Immature natural killer cell (primary cell): ENCODE results near the gene GLYATL3. TPM values are rescaled to one million over a fixed set of nuclear protein-coding genes. Genes with fewer than 3 reads are reported as not detected.

ENCODE experiments used
- DNase-seq, 3 donors: peaks; one replicate each; pipeline ENCODE4 v3.0.0; 2022; ENCODE audit warnings: mixed read lengths in 1 of 3
- H3K27ac Mint-ChIP-seq, 6 donors: one replicate each; pipeline ENCODE4 v1.8.0; 2020; ENCODE audit warnings: mixed read lengths in 6 of 6, mild to moderate bottlenecking in 5 of 6, inconsistent platforms in 4 of 6, moderate library complexity in 3 of 6
- H3K27me3 Mint-ChIP-seq, 3 donors: one replicate each; pipeline ENCODE4 v1.8.0; 2020 to 2021; ENCODE audit warnings: low read depth in 3 of 3, mild to moderate bottlenecking in 3 of 3, mixed read lengths in 3 of 3, moderate library complexity in 3 of 3, inconsistent platforms in 1 of 3
- H3K36me3 Mint-ChIP-seq, 3 donors: one replicate each; pipeline ENCODE4 v1.8.0; 2020; ENCODE audit warnings: mixed read lengths in 3 of 3, inconsistent platforms in 2 of 3, mild to moderate bottlenecking in 2 of 3
- H3K4me1 Mint-ChIP-seq, 2 donors: one replicate each; pipeline ENCODE4 v1.8.0; 2020; ENCODE audit warnings: inconsistent platforms in 2 of 2, mild to moderate bottlenecking in 2 of 2, mixed read lengths in 2 of 2, moderate library complexity in 1 of 2
- H3K4me3 Mint-ChIP-seq, 5 donors: one replicate each; pipeline ENCODE4 v1.8.0; 2020; ENCODE audit warnings: mild to moderate bottlenecking in 5 of 5, mixed read lengths in 5 of 5, inconsistent platforms in 3 of 5, moderate library complexity in 3 of 5
- H3K9me3 Mint-ChIP-seq, 6 donors: one replicate each; pipeline ENCODE4 v1.8.0; 2020; ENCODE audit warnings: mild to moderate bottlenecking in 6 of 6, mixed read lengths in 6 of 6, inconsistent platforms in 4 of 6, moderate library complexity in 3 of 6
- polyA plus RNA-seq, 3 donors: library from polyadenylated mRNA; unstranded; fragments of 300-500 nt; fragmentation: Illumina TruSeq; gene quantifications; one replicate each; pipeline ENCODE4 v1.2.3, GENCODE V29; 2021

The GLYATL3 gene
- polyA plus RNA-seq, 3 donors from 2014 or later: not detected

- Mint-ChIP-seq H3K9me3 (no peaks in the 10 kb centered on the region), H3K36me3 (no peaks in the 10 kb centered on the region), H3K4me3 (no peak overlapping the region), H3K4me1 (no peaks in the 10 kb centered on the region), H3K27me3 (peaks cover 0 to 2% (median 0%) of the 10 kb centered on the region in 3 donors), H3K27ac (no peak overlapping the region)
- DNase-seq: no peak
Measured at GRCh38 chr6:49522710-49523593, 23.2 kb downstream of the GLYATL3 start.

DNA sequence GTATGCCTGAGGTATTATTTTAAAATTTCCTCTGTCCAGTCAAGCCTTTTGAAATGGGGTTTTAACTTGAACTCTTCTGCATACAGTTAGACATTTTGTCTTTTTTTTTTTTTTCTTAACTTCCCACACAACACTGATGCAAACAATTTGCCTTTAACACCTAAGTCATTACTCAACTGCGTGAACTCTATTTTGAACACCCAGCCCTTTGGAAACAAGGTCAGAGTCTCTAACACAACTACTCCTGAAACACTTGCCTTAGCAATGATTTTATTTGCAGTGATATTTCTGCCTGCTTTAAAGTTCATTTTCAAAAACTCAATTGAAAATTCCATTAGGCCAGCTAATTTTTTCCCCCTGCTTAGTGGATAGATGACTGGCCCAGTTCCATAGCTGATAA, 24.2 kb downstream of the GLYATL3 start:
- Mint-ChIP-seq H3K9me3 (peaks cover 0 to under 1% (median 0%) of the 10 kb centered on the region in 6 donors), H3K36me3 (no peaks in the 10 kb centered on the region), H3K4me3 (no peak overlapping the region), H3K27ac (no peak overlapping the region), H3K4me1 (no peaks in the 10 kb centered on the region), H3K27me3 (peaks cover 0 to 2% (median 0%) of the 10 kb centered on the region in 3 donors)
- no peak for DNase-seq

- no peak for DNase-seq
- Mint-ChIP-seq H3K4me3 (no peak overlapping the region), H3K27ac (no peak overlapping the region), H3K36me3 (no peaks in the 10 kb centered on the region), H3K4me1 (no peaks in the 10 kb centered on the region), H3K27me3 (peaks cover 0 to 2% (median 2%) of the 10 kb centered on the region in 3 donors), H3K9me3 (peaks cover 0 to 2% (median 0%) of the 10 kb centered on the region in 6 donors)
Measured at GRCh38 chr6:49524541-49524940, 24.8 kb downstream of the GLYATL3 start.

- no peak overlapping the region for H3K27ac Mint-ChIP-seq
- no peaks in the 10 kb centered on the region for H3K36me3 Mint-ChIP-seq
- H3K27me3 Mint-ChIP-seq: peaks cover 0 to 4% (median 0%) of the 10 kb centered on the region in 3 donors
- peaks cover 0 to 2% (median 0%) of the 10 kb centered on the region in 6 donors for H3K9me3 Mint-ChIP-seq
- no peaks in the 10 kb centered on the region for H3K4me1 Mint-ChIP-seq
- H3K4me3 Mint-ChIP-seq: no peak overlapping the region
- DNase-seq: no peak
Measured at GRCh38 chr6:49526598-49526997, 26.9 kb downstream of the GLYATL3 start.

DNA sequence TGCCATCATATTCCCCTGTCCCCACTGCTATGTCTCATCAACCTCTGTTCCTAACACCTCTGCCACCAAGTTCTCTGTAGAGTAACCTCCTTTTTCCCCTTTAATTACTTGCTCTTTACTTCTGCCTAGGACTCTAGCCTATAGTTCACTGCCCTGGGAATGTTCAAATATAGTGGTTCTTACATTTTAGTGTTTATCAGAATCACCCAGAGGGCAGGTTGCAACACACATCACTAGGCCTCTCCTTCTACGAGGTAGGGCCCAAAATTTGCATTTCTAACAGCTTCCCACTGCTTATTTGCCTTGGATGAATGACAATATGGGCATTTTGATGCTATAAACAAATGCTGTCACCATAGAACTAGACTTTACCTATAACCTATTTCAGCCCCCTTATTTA, 27.6 kb downstream of the GLYATL3 start:
- Mint-ChIP-seq H3K27me3 (peaks cover 3 to 5% (median 4%) of the 10 kb centered on the region in 3 donors), H3K27ac (no peak overlapping the region), H3K4me3 (no peak overlapping the region), H3K9me3 (peaks cover 0 to 2% (median 0%) of the 10 kb centered on the region in 6 donors), H3K36me3 (no peaks in the 10 kb centered on the region), H3K4me1 (peaks cover 2 to 4% of the 10 kb centered on the region in 2 donors)
- no peak for DNase-seq

DNA sequence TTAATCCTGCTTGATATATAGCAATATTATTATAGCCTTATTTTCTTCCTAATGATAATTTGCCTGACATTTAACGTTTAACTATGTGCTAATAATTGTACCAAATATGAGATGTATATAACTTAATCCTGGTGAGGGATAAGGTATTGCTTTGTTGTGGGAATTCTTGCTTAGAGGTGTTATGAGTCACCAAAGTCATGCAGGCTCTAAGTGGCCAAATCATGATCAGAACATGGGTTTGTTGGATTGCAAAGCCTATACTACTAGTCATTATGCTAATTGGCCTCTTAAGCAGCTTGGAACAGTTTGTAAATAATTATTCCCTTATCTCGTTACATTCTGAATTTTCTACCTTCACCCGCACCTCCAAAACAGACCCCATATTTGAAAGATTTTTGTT, 28.8 kb downstream of the GLYATL3 start:
- Mint-ChIP-seq H3K9me3 (peaks cover 0 to 2% (median 0%) of the 10 kb centered on the region in 6 donors), H3K4me1 (peaks cover 2 to 5% of the 10 kb centered on the region in 2 donors)

DNA sequence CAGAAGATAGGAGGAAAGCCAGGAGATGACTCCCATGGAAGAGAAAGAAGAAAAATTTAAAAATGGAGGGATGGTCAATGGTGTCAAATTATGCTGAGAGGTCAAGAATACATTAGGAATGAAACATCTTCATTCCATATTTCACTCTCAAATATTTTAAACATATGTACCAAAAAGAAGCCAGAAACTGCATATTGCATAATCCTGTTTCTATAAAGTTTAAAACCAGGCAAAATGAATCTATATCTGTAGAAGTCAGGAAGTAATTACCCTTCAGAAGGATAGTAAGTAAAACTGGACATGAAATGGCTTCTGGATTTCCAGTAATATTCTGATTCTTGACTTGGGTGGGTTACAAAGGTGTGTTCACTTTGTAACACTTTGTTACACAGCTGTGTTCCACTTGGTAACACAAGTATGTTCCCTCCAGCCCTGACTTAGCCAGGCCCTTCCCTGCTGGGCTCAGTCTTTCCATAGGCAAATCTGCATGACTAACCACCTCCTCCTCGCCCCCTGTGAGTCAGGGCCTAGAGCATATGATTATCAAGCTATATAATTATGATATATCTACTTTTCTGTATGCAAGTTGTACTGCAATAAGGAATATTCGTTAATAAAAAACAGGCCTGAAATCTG, 30.5 kb downstream of the GLYATL3 start:
- no peaks in the 10 kb centered on the region for H3K36me3 Mint-ChIP-seq
- H3K4me1 Mint-ChIP-seq: peaks cover 2 to 5% of the 10 kb centered on the region in 2 donors
- H3K9me3 Mint-ChIP-seq: peaks cover 0 to 2% (median 0%) of the 10 kb centered on the region in 6 donors
- H3K27me3 Mint-ChIP-seq: peaks cover 3 to 5% (median 4%) of the 10 kb centered on the region in 3 donors
- no peak overlapping the region for H3K4me3 Mint-ChIP-seq
- H3K27ac Mint-ChIP-seq: no peak overlapping the region
- DNase-seq: no peak

More for the DNA sequence above, 28.8 kb downstream of the GLYATL3 start:
- no peak overlapping the region for H3K4me3 Mint-ChIP-seq
- no peak overlapping the region for H3K27ac Mint-ChIP-seq
- DNase-seq: no peak
- peaks cover 3 to 5% (median 4%) of the 10 kb centered on the region in 3 donors for H3K27me3 Mint-ChIP-seq
- no peaks in the 10 kb centered on the region for H3K36me3 Mint-ChIP-seq

GRCh38 chr6:49531774-49532569, 32.2 kb downstream of the GLYATL3 start:
- no peak for DNase-seq
- Mint-ChIP-seq H3K4me1 (peaks cover 2 to 5% of the 10 kb centered on the region in 2 donors), H3K4me3 (peak overlapping the region in 2 of 5 donors; percentile 11 to 40), H3K36me3 (no peaks in the 10 kb centered on the region), H3K27ac (no peak overlapping the region), H3K27me3 (peaks cover 4 to 6% (median 5%) of the 10 kb centered on the region in 3 donors), H3K9me3 (peaks cover 0 to 2% (median 0%) of the 10 kb centered on the region in 6 donors)

GRCh38 chr6:49535795-49536194, 36.1 kb downstream of the GLYATL3 start:
- H3K27ac Mint-ChIP-seq: no peak overlapping the region
- H3K4me3 Mint-ChIP-seq: no peak overlapping the region
- H3K27me3 Mint-ChIP-seq: peaks cover 2 to 11% (median 5%) of the 10 kb centered on the region in 3 donors
- peaks cover 2 to 5% of the 10 kb centered on the region in 2 donors for H3K4me1 Mint-ChIP-seq
- H3K9me3 Mint-ChIP-seq: no peaks in the 10 kb centered on the region
- DNase-seq: no peak
- no peaks in the 10 kb centered on the region for H3K36me3 Mint-ChIP-seq

- Mint-ChIP-seq H3K27ac (no peak overlapping the region), H3K4me3 (no peak overlapping the region), H3K27me3 (peaks cover 0 to 8% (median 0%) of the 10 kb centered on the region in 3 donors), H3K36me3 (no peaks in the 10 kb centered on the region), H3K9me3 (no peaks in the 10 kb centered on the region), H3K4me1 (no peaks in the 10 kb centered on the region)
- DNase-seq: no peak
Measured at GRCh38 chr6:49539102-49539501, 39.4 kb downstream of the GLYATL3 start.

GRCh38 chr6:49540614-49541013, 40.9 kb downstream of the GLYATL3 start:
- Mint-ChIP-seq H3K36me3 (no peaks in the 10 kb centered on the region), H3K4me3 (no peak overlapping the region), H3K27ac (no peak overlapping the region), H3K4me1 (no peaks in the 10 kb centered on the region), H3K27me3 (peaks cover 0 to 8% (median 0%) of the 10 kb centered on the region in 3 donors), H3K9me3 (no peaks in the 10 kb centered on the region)
- DNase-seq: no peak

GRCh38 chr6:49541210-49541724, 41.5 kb downstream of the GLYATL3 start:
- H3K4me3 Mint-ChIP-seq: no peak overlapping the region
- H3K9me3 Mint-ChIP-seq: peaks cover 0 to 1% (median 0%) of the 10 kb centered on the region in 6 donors
- H3K4me1 Mint-ChIP-seq: no peaks in the 10 kb centered on the region

GRCh38 chr6:49541936-49542335, 42.2 kb downstream of the GLYATL3 start:
- Mint-ChIP-seq H3K4me1 (no peaks in the 10 kb centered on the region), H3K27me3 (peaks cover 0 to 5% (median 3%) of the 10 kb centered on the region in 3 donors), H3K4me3 (no peak overlapping the region), H3K36me3 (no peaks in the 10 kb centered on the region), H3K9me3 (peaks cover 0 to 3% (median 0%) of the 10 kb centered on the region in 6 donors), H3K27ac (no peak overlapping the region)
- DNase-seq: no peak

More at GRCh38 chr6:49541210-49541724, 41.5 kb downstream of the GLYATL3 start:
- H3K27me3 Mint-ChIP-seq: peaks cover 0 to 6% (median 1%) of the 10 kb centered on the region in 3 donors
- H3K27ac Mint-ChIP-seq: no peak overlapping the region
- no peak for DNase-seq
- no peaks in the 10 kb centered on the region for H3K36me3 Mint-ChIP-seq
